ENCODE measurements around the gene KIAA1191. TPM values are rescaled to one million over a fixed set of nuclear protein-coding genes. Genes with fewer than 3 reads are reported as not detected.
A peak's percentile ranks its signal among the peaks of the same experiment; 100 is the strongest.

The KIAA1191 gene
- total RNA-seq, 2 experiments from 2014 or later = 50.5 to 54.5 TPM

DNA sequence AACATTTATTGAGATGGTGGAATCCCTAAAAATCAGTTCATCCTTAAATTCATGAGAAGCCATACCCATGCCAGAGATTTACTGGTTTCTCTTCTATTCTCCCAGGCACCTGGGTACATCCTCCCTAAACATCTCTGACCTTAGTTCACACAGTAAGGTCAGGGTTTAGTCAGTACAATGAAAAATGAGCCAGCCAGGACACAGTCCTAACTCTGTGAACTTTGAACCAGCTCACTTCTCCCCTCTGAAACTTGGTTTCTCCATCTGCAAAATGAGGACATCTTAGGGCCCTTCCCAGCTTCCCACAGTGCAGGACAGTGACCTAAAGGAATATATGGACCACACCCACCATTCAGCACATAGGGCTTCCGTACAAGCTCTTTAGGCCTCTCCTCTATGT lies 24.9 kb upstream of the KIAA1191 start:
- no peak for DNase-seq
- POLR2A ChIA-PET = interaction anchor here (0.9 to 6.9 kb wide), 3 partner anchors 25 to 156 kb away, joined by 3 to 62 read pairs (median 21); partner anchors contain the start of gene KIAA1191
- Mint-ChIP-seq H3K4me1 (peaks cover 31% of the 10 kb centered on the region), H3K4me3 (peak overlapping the region; percentile 95), H3K27me3 (no peaks in the 10 kb centered on the region), H3K9me3 (no peaks in the 10 kb centered on the region), H3K36me3 (ENCODE audit: low read depth) (peaks cover 67% of the 10 kb centered on the region), H3K27ac (no peak overlapping the region)
- CTCF ChIA-PET = interaction anchor here (1.5 kb wide), 1 partner anchor 151 kb away, joined by 3 read pairs; the partner anchor contains the start of gene RNF44

DNA sequence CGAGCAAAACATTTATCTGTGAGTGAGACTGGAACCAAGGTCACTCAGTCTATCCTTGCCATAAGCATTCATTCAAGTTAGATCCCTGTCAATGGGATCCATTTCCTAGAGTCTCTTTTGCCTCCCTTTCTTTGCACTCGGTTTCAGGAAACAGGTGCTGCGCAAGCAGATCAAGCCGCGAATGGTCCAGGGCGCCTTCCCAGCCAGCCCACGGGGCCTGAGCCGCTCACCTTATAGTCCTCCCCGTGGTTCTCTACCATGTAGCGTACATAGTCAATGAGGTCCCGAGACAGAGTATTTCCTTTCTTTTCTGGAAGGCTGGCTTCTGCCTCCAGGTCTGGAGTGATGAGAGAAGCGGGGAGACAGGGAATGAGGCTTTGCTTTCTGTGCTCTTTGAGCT lies 23.4 kb upstream of the KIAA1191 start:
- no peak for DNase-seq
- no peak overlapping the region for H3K27ac Mint-ChIP-seq
- H3K4me3 Mint-ChIP-seq = no peak overlapping the region
- CTCF ChIA-PET = no interaction called here
- peaks cover 59% of the 10 kb centered on the region for H3K36me3 Mint-ChIP-seq (ENCODE audit: low read depth)
- no peaks in the 10 kb centered on the region for H3K9me3 Mint-ChIP-seq
- POLR2A ChIA-PET = interaction anchor here (1.3 to 6.9 kb wide), 2 partner anchors 16 to 24 kb away, joined by 3 to 62 read pairs; partner anchors contain the start of gene KIAA1191
- peaks cover 28% of the 10 kb centered on the region for H3K4me1 Mint-ChIP-seq
- H3K27me3 Mint-ChIP-seq = no peaks in the 10 kb centered on the region

DNA sequence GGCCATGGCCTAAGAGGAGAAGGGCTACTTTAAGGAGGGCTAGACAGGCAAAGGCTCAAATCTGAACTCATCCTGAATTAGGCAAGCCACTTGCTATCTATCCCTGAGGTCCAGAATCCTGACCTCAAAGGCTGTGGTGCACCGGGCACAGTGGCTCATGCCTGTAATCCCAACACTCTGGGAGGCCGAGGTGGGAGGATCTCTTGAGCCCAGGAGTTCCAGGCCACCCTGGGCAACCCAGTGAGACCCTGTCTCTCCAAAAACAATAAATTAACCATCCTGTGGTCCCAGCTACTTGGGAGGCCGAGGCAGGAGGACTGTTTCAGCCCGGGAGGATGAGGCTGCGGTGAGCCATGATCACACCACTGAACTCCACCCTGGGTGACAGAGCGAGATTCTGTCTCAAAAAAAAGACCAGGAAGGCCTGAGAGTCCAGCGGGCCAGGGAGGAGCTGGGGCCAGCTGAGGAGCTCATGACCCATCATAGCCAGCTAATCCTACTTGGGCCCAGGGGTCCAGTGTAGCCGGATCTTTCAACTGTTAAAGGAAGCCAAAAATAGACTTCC lies 22.9 kb upstream of the KIAA1191 start:
- Mint-ChIP-seq H3K4me3 (no peak overlapping the region), H3K9me3 (no peaks in the 10 kb centered on the region), H3K27me3 (no peaks in the 10 kb centered on the region), H3K4me1 (peaks cover 24% of the 10 kb centered on the region), H3K36me3 (ENCODE audit: low read depth) (peaks cover 62% of the 10 kb centered on the region), H3K27ac (no peak overlapping the region)
- ChIA-PET POLR2A (interaction anchor here (1.3 to 6.9 kb wide), 2 partner anchors 16 to 23 kb away, joined by 3 to 62 read pairs; partner anchors contain the start of gene KIAA1191), CTCF (no interaction called here)
- no peak for DNase-seq

DNA sequence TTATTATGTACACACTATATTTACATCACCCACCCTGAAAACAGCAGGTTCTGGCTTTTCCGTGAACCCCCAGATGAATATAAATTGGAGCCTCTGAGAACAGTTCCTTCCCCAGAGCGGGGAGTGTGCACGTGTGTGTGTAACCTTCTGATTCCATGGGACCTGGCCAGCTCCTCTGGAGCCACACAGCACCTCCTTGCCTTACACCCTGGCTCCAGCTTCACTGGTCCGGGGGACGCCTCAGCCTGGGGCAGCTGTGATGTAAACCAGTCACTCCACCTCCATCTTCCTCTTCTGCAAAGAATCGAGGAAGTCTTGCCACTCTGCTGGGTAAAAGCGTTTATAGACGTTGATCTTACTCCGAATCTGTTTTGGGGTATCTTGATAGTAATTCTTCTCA lies 22.4 kb upstream of the KIAA1191 start:
- CTCF ChIA-PET = no interaction called here

DNA sequence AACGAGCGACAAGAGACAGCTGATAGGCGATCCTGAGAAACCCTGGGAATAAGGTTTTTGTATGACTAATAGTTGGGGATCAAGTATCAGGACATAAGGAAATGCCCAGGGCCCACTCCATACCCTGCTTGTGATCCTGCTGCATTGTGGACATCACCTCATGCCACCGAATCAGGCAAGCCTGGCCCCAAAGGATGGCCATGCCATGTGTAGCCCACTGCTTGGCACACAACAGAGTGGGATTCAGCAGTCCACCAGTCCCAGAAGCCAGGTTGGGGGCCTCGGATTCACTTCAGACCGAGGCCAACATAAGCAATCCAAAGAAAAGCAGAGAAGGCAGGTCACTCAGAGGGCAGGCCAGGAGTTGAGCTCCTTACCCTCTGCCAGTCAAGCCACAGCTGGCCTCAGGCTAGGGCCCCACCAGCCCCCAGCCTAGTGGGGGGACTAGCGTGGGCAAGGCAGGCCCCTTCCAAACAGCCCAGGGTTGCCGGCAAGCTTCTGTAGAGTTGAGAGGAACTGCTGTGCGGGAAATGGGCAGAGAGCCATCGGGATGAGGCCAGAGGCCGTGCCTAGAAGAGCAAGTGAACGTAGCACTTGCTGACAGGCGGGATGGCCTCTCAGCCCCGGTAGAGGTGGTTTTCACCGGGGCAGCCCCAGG lies 21.8 kb upstream of the KIAA1191 start:
- H3K4me1 Mint-ChIP-seq = peaks cover 24% of the 10 kb centered on the region
- no peak overlapping the region for H3K27ac Mint-ChIP-seq
- CTCF ChIA-PET = no interaction called here
- no peaks in the 10 kb centered on the region for H3K9me3 Mint-ChIP-seq
- no peak overlapping the region for H3K4me3 Mint-ChIP-seq
- no peaks in the 10 kb centered on the region for H3K27me3 Mint-ChIP-seq
- no peak for DNase-seq
- POLR2A ChIA-PET = interaction anchor here (6.9 kb wide), 1 partner anchor 22 kb away, joined by 62 read pairs; the partner anchor contains the start of gene KIAA1191
- peaks cover 62% of the 10 kb centered on the region for H3K36me3 Mint-ChIP-seq (ENCODE audit: low read depth)

More for the DNA sequence above, 22.4 kb upstream of the KIAA1191 start:
- POLR2A ChIA-PET = interaction anchor here (6.9 kb wide), 1 partner anchor 23 kb away, joined by 62 read pairs; the partner anchor contains the start of gene KIAA1191
- Mint-ChIP-seq H3K27me3 (no peaks in the 10 kb centered on the region), H3K4me1 (peaks cover 24% of the 10 kb centered on the region), H3K36me3 (ENCODE audit: low read depth) (peaks cover 62% of the 10 kb centered on the region), H3K27ac (no peak overlapping the region), H3K4me3 (no peak overlapping the region), H3K9me3 (no peaks in the 10 kb centered on the region)
- DNase-seq = no peak

DNA sequence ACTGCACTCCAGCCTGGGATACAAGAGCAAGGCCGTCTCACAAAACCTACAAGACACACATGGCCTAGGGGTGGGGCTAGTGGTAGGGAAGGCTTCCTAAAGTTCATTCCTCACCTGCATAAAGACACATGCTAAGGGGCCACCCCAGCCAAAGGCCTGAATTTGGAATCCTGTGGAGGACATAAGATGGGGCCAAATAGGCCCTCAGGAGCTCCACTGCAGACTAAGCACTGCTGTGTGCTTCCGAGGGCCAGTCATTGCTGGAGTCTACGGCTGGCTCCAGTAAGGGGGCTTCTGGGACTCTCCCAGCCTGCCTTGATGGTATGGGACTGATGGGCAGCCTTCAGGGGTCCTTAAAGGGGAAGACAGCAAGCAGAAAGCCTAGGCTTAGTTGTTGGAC lies 21.2 kb upstream of the KIAA1191 start:
- DNase-seq = no peak
- Mint-ChIP-seq H3K36me3 (ENCODE audit: low read depth) (peaks cover 59% of the 10 kb centered on the region), H3K9me3 (no peaks in the 10 kb centered on the region), H3K4me3 (no peak overlapping the region), H3K27me3 (no peaks in the 10 kb centered on the region), H3K4me1 (peaks cover 21% of the 10 kb centered on the region), H3K27ac (no peak overlapping the region)
- ChIA-PET CTCF (no interaction called here), POLR2A (no interaction called here)

DNA sequence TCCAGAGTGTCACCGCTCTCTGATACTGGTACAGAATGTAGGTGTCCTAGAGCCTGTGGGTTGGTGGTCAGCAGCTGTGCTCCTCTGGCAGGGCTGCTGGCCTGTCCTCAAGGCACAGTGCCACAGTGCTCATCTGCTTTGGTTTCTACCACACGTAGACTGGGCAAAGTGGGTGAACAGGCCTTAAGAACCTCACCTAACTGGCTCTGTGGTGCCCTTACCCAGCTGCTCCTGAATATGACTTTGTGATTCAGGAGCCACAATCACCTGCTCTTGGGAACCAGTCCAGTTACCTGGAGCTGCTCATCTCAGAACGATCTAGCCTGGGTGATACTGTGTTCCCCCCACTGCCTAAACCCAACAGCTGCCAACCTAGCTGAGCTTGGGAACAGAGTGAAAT lies 20.4 kb upstream of the KIAA1191 start:
- H3K4me3 Mint-ChIP-seq = no peak overlapping the region
- H3K4me1 Mint-ChIP-seq = peaks cover 14% of the 10 kb centered on the region
- ChIA-PET CTCF (no interaction called here), POLR2A (no interaction called here)
- no peak for DNase-seq
- H3K27me3 Mint-ChIP-seq = no peaks in the 10 kb centered on the region
- H3K9me3 Mint-ChIP-seq = no peaks in the 10 kb centered on the region
- no peak overlapping the region for H3K27ac Mint-ChIP-seq
- H3K36me3 Mint-ChIP-seq (ENCODE audit: low read depth) = peaks cover 56% of the 10 kb centered on the region

DNA sequence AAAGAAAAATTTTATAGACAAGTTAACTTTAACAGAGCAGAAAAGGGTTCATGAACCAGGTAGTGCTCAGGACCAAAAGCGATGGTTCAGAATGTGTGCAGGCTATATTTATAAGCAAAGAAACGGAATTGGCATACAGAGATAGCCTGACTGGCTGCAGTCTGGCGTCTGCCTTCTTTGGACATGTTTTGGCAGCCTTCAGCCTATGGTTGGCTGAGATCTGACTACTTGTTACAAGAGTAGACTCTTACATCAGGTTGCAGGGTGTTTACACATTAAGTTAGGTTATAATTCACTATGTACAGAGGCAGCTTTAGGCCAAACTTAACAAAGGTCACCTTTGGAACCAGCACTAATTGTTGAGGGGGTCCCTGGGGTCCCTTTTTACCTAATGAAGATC lies 19.9 kb upstream of the KIAA1191 start:
- Mint-ChIP-seq H3K4me3 (no peak overlapping the region), H3K9me3 (no peaks in the 10 kb centered on the region), H3K4me1 (peaks cover 9% of the 10 kb centered on the region), H3K36me3 (ENCODE audit: low read depth) (peaks cover 51% of the 10 kb centered on the region), H3K27me3 (no peaks in the 10 kb centered on the region), H3K27ac (no peak overlapping the region)
- POLR2A ChIA-PET = no interaction called here
- DNase-seq = no peak
- CTCF ChIA-PET = interaction anchor here (1.0 kb wide), 1 partner anchor 21 kb away, joined by 3 read pairs; no protein-coding TSS in a partner anchor

DNA sequence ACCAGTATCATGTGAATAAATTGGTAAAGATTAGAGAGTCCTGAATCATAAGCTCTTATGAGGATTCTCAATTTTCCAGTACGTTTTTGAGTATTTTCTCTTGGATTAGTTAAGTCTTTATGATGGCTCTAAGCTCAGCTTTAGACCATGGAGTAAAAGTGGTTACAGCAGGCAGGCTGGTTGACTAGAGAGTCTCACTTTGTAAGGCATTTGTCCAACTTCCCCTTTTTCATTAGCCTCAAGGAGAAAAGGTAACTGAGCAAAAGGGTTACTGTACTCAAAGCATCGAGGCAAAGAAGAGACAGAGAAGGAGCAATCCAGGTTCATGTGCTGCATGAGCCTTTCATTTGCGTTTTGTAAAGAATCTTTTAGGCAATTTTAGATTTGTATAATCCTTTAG lies 18.3 kb upstream of the KIAA1191 start:
- DNase-seq = no peak
- no peak overlapping the region for H3K27ac Mint-ChIP-seq
- H3K4me3 Mint-ChIP-seq = no peak overlapping the region
- no peaks in the 10 kb centered on the region for H3K4me1 Mint-ChIP-seq
- peaks cover 39% of the 10 kb centered on the region for H3K36me3 Mint-ChIP-seq (ENCODE audit: low read depth)
- ChIA-PET CTCF (interaction anchor here (1.2 kb wide), 1 partner anchor 18 kb away, joined by 3 read pairs; the partner anchor contains the start of gene KIAA1191), POLR2A (interaction anchor here (1.2 kb wide), 1 partner anchor 10 kb away, joined by 6 read pairs; no protein-coding TSS in a partner anchor)
- no peaks in the 10 kb centered on the region for H3K9me3 Mint-ChIP-seq
- no peaks in the 10 kb centered on the region for H3K27me3 Mint-ChIP-seq

DNA sequence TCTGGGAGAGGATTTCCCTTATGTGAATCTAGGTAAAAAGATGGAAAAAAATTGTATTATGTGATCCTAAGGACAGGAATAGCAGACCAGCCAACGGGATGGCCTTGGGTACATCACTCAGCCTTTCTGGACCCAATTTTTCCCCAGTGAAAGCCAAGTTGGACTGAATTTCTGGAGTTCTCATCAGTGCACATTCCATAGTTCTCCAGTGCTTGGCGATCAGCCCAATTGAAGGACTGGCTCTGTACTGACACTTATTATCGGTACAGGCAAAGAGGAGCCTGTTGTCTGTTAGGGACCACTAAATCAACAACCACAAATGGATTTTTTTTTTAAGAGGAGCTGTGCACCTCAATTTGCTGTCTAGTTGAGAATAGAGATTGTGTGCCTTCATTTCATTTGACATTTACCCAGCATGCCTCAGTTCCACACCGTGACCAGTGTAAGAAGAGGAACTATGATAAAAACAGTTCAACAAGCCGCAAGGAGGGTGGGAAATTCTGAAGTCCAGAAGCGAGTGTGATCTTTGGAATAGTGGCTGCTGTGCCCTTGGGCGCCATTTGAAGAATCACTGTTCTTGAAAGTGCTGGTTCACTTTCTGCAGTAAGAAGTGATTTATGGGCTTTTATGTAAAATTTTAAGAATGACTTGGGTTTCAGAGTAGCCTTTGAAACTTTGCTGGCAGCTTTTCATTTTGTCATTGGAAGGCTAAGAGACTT lies 11.7 kb upstream of the KIAA1191 start:
- POLR2A ChIA-PET = no interaction called here
- H3K4me3 Mint-ChIP-seq = no peak overlapping the region
- H3K9me3 Mint-ChIP-seq = no peaks in the 10 kb centered on the region
- DNase-seq = no peak
- no peaks in the 10 kb centered on the region for H3K36me3 Mint-ChIP-seq (ENCODE audit: low read depth)
- no peak overlapping the region for H3K27ac Mint-ChIP-seq
- H3K4me1 Mint-ChIP-seq = no peaks in the 10 kb centered on the region
- CTCF ChIA-PET = no interaction called here
- H3K27me3 Mint-ChIP-seq = no peaks in the 10 kb centered on the region

DNA sequence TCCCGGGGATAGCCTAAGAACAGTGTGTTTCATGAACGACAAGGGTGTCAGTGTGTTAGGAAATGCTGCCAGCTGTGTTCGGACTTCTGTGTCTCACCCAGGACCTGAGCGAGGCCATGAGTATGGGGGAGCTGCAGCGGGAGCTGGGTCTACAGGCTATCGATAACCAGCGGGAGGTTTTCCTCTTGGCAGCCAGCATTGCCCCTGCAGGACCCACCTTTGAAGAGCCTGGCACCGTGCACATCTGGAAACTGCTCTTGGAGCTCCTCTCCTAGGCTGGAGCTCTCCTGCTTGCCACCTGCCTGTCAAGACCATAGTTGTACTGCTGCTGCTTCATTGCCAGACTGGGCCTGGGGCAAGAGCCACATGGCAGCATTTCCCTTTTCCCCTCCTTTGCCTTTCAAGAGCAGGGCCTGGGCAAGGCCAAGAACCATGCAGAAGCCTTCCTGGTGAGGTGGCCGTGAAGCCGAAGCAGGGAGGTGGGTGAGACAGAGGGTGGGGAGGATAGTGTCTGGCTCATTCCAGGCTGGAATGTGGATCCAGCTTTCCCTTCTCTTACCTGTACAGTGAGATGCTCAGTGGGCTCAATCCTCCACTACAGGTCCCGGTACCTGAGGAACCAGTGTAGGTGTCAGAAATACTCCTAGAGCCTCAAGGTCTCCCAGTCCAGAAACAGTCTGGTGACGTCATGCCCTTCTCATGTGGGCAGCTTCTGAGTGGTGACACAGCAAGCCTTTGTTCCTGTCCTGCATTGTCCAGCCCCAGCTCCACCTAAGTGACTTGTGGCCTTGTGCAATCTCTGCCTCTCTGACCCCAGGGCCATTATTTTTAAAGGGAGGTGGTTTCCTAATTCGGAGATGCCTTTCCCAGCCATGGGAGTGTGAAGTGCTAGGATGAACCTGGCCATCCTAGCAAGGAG lies 10.3 kb upstream of the KIAA1191 start:
- Mint-ChIP-seq H3K9me3 (no peaks in the 10 kb centered on the region), H3K36me3 (ENCODE audit: low read depth) (peaks cover 8% of the 10 kb centered on the region), H3K4me1 (peaks cover 9% of the 10 kb centered on the region), H3K27ac (no peak overlapping the region), H3K4me3 (no peak overlapping the region), H3K27me3 (peaks cover 2% of the 10 kb centered on the region)
- ChIA-PET POLR2A (no interaction called here), CTCF (no interaction called here)
- DNase-seq = no peak

DNA sequence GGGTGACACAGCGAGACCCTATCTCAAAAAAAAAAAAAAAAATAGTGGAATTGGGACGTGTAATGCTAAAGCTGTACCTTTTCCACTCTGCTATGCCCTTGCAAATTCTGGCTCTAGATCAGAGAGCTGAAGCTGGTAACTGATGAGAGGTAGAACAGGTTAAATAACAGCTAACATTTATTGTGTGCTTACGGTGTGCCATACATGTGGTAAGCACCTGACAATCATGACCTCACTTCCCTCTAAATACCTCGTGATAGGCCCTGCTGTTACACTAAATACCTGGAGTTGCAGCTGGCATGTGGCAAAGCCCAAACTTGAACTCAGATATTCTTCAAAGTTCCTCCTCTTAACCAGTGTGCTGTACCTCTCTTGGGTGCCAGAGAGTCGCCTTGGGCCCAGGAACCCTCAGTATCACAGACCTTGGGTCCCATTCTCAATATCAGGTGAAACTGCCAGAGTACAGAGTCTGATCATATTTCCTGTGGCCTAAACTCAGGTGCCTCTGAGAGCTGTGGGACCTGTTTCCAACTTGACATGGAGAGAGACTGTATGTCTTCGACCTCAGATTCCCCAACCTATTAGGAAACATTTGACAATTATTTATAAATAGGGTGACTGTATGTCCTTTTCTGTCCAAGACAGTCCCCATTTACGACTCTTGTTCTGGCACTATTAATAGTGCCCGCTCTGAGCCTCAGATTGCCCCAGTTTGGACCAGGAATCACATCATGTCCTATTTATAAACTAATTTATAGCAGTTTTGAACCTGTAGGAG lies 8.6 kb upstream of the KIAA1191 start:
- H3K27me3 Mint-ChIP-seq = peaks cover 2% of the 10 kb centered on the region
- no peaks in the 10 kb centered on the region for H3K9me3 Mint-ChIP-seq
- DNase-seq = no peak
- peaks cover 14% of the 10 kb centered on the region for H3K4me1 Mint-ChIP-seq
- no peak overlapping the region for H3K27ac Mint-ChIP-seq
- H3K4me3 Mint-ChIP-seq = no peak overlapping the region
- POLR2A ChIA-PET = interaction anchor here (1.0 to 1.5 kb wide), 3 partner anchors 8 to 18 kb away, joined by 3 to 6 read pairs (median 4); no protein-coding TSS in a partner anchor
- H3K36me3 Mint-ChIP-seq (ENCODE audit: low read depth) = peaks cover 8% of the 10 kb centered on the region
- CTCF ChIA-PET = interaction anchor here (0.7 kb wide), 1 partner anchor 76 kb away, joined by 3 read pairs; no protein-coding TSS in a partner anchor
